HG03575 (cell line): ENCODE measurements around the gene DGKZ.
"Not testable (repeated sequence)": the region's sequence is repeated elsewhere in the genome, so short reads cannot be mapped to it uniquely, and the experiment has no call there.

Source experiments
- ATAC-seq: cut with Tn5 transposase; IDR thresholded peaks from one replicate; pipeline ENCODE4 v1.9.1; 2021; ENCODE audit not compliant: unreplicated experiment, insufficient number of reproducible peaks, low FRiP score; ENCODE audit errors: extremely low read depth

DGKZ gene

GRCh38 chr11:46346886-46347636, at the start of gene DGKZ:
TSS of gene DGKZ (plus strand) at chr11:46347463. CDS start at chr11:46347660, 197 bp downstream.
- ATAC-seq: no peak

GRCh38 chr11:46298699-46299433, 48.4 kb upstream of the DGKZ start:
- no peak for ATAC-seq

GRCh38 chr11:46299451-46299961, 47.8 kb upstream of the DGKZ start:
- no peak for ATAC-seq

- no peak for ATAC-seq
Measured at GRCh38 chr11:46300270-46300669, 47.0 kb upstream of the DGKZ start.

GRCh38 chr11:46302866-46303265, 44.4 kb upstream of the DGKZ start:
- ATAC-seq: no peak

GRCh38 chr11:46304036-46304435, 43.2 kb upstream of the DGKZ start:
- not testable (repeated sequence) for ATAC-seq

GRCh38 chr11:46304605-46305179, 42.6 kb upstream of the DGKZ start:
- no peak for ATAC-seq

GRCh38 chr11:46305295-46305694, 42.0 kb upstream of the DGKZ start:
- no peak for ATAC-seq

- no peak for ATAC-seq
Measured at GRCh38 chr11:46306296-46306853, 40.9 kb upstream of the DGKZ start.

GRCh38 chr11:46307369-46307768, 39.9 kb upstream of the DGKZ start:
- ATAC-seq: no peak

GRCh38 chr11:46307785-46308341, 39.4 kb upstream of the DGKZ start:
- no peak for ATAC-seq

- no peak for ATAC-seq
Measured at GRCh38 chr11:46308631-46309419, 38.4 kb upstream of the DGKZ start.

GRCh38 chr11:46309814-46310259, 37.4 kb upstream of the DGKZ start:
- no peak for ATAC-seq

- no peak for ATAC-seq
Measured at GRCh38 chr11:46315033-46315738, 32.1 kb upstream of the DGKZ start.

- ATAC-seq: no peak
Measured at GRCh38 chr11:46315783-46316563, 31.3 kb upstream of the DGKZ start.

GRCh38 chr11:46319074-46319453, 28.2 kb upstream of the DGKZ start:
- ATAC-seq: no peak

- no peak for ATAC-seq
Measured at GRCh38 chr11:46321757-46322156, 25.5 kb upstream of the DGKZ start.
